ENCODE results near the gene MYCT1.

DNA sequence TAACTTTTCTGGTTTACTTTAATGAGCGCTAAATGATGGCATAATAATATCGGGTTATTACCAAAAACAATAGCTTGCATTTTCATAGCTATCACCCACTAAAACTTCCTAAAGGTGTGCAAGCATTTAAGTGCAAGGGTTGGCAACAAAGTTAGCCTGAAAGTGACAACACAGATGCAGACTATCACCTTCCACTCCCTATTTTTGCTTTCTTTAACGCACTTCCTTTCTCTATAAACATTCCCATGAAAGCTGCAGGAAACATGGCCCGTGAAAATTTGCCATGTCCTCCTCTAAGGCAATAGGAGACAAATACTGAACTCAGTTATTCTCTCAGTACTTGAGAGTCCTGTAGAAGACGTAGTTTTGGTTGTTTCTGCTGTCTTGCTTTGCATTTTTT lies 2.7 kb downstream of the MYCT1 start:
- TF ChIP-seq, protein P1, sequence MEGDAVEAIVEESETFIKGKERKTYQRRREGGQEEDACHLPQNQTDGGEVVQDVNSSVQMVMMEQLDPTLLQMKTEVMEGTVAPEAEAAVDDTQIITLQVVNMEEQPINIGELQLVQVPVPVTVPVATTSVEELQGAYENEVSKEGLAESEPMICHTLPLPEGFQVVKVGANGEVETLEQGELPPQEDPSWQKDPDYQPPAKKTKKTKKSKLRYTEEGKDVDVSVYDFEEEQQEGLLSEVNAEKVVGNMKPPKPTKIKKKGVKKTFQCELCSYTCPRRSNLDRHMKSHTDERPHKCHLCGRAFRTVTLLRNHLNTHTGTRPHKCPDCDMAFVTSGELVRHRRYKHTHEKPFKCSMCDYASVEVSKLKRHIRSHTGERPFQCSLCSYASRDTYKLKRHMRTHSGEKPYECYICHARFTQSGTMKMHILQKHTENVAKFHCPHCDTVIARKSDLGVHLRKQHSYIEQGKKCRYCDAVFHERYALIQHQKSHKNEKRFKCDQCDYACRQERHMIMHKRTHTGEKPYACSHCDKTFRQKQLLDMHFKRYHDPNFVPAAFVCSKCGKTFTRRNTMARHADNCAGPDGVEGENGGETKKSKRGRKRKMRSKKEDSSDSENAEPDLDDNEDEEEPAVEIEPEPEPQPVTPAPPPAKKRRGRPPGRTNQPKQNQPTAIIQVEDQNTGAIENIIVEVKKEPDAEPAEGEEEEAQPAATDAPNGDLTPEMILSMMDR (IDR thresholded peaks at IDR 0.05) = no peak
- no peak for TF ChIP-seq POLR2A (IDR thresholded peaks at IDR 0.05)

All from adrenal gland (tissue), 5 donors.